NCI-H2196 treated with DMSO at 0.1 percent for 48 hours (cell line): Measurements from ENCODE around the gene CTDP1.

Source experiments
- DNase-seq: peaks from one replicate; lab custom pipeline; 2025; ENCODE audit not compliant: unreplicated experiment; lab: John Stamatoyannopoulos, UW

CTDP1 gene

GRCh38 chr18:79779700-79780190, 100.1 kb downstream of the CTDP1 start:
- no peak for DNase-seq

- no peak for DNase-seq
These were observed 100.9 kb downstream of the CTDP1 start for GRCh38 chr18:79780547-79780946.

GRCh38 chr18:79781331-79781941, 101.8 kb downstream of the CTDP1 start:
- DNase-seq, result no peak

DNA sequence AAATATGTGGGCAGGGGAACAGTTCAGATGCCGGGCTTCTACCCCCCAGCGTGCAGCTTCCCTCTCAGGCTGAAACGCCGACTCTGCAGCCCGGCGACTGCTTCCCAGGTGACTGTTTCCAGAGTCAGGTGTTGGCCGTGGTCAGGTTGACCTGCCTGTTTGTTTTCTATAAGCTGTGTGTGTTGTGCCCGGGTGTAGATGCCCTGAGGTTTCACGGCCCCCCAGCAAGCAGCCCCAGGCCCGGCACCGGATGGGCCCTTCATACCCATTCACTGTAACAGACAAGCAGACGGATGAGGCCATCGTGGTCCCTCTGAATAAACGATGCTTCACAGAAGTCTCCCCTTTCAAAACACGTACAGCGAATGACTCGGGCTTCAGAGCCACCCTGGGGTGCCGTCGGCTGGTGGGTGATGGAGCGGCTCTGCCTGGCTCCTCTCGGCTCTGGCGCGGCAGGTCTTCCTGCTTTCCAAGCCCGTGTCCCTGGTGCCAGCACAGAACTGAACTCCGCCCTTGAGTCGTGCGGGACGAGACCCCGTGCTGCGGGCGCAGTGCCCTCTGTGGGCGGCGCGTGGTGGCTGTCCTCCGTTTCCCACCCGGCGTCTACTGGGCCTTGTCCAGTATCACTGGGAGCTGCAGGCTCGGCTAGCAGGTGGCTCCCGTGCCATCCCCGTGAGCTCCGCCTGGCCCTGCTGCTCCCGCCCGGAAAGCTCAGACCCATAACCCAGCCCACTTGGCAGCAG, 103.1 kb downstream of the CTDP1 start:
- no peak for DNase-seq

- DNase-seq, result no peak
These were observed 104.7 kb downstream of the CTDP1 start for GRCh38 chr18:79784071-79784913.

GRCh38 chr18:79784965-79785770, 105.6 kb downstream of the CTDP1 start:
- no peak for DNase-seq

DNA sequence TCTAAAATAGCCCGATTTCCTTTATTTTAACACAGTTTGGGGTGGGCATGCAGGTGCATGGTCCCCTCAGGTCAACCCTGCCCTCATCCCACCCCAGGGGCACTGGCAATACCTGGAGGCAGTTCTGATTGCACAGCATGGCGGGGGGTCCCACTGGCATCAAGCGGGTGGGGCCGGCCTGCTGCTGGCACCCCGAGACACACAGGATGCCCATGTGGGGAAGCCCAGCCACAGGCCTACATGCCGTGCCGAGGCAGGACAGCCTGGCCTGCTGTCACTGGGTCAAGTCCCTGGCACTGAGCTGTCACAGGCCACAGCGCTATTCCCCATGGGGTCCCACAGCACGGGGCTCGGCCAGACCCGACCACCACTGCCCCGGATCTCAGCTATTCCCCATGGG, 106.2 kb downstream of the CTDP1 start:
- DNase-seq, result no peak

DNA sequence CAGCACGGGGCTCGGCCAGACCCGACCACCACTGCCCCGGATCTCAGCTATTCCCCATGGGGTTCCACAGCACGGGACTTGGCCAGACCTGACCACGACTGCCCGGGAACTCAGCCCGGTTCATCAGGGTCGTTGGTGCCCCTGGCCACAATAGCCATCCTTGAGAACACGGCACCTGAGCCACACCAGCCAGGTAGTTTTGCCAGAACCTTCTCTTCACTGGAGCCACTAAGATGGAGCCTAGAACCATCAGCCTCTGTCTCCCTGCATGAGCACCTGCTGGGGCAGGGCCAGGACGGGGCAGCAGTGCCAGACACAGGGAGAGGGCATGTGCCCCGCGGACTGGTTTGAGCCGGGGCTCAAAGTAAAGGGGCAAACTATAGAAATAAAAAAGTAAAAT, 106.7 kb downstream of the CTDP1 start:
- no peak for DNase-seq

DNA sequence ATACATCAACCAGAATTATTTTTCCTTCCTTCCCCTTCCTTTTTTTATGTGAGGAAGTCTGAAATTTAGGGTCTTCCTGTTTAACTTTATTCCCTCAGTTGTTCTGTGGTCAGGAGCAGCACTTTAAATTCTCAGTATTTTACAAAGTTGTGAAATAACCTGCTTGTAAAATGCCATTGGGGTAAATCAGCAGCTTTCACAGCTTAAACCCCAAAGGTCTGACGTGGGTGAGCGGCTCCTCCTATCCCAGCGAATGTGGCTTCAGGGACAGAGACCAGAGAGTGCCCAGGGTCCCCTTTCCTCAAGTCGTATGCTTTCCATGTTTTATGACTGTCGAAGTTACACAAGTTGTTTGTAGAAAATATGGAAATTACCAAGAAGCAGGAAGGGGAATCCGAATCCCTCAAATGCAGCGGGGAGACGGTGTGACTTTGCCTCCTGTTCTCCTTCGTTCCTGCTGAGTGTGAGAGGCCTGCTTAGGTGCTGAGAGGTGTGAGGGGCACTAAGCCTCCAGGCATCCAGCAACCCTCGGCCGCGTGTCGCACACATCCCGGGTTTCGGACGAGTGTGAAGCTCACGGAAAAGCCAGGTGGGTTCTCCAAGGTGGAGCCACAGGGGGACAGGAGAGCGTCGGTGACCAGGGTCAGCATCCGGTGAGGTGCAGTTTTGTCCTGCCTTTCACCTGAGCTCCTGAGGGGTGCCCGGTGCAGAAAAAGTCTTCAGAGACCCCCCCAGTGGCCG, 107.4 kb downstream of the CTDP1 start:
- DNase-seq, result no peak

- no peak for DNase-seq
These were observed 107.9 kb downstream of the CTDP1 start for GRCh38 chr18:79787527-79787864.

DNA sequence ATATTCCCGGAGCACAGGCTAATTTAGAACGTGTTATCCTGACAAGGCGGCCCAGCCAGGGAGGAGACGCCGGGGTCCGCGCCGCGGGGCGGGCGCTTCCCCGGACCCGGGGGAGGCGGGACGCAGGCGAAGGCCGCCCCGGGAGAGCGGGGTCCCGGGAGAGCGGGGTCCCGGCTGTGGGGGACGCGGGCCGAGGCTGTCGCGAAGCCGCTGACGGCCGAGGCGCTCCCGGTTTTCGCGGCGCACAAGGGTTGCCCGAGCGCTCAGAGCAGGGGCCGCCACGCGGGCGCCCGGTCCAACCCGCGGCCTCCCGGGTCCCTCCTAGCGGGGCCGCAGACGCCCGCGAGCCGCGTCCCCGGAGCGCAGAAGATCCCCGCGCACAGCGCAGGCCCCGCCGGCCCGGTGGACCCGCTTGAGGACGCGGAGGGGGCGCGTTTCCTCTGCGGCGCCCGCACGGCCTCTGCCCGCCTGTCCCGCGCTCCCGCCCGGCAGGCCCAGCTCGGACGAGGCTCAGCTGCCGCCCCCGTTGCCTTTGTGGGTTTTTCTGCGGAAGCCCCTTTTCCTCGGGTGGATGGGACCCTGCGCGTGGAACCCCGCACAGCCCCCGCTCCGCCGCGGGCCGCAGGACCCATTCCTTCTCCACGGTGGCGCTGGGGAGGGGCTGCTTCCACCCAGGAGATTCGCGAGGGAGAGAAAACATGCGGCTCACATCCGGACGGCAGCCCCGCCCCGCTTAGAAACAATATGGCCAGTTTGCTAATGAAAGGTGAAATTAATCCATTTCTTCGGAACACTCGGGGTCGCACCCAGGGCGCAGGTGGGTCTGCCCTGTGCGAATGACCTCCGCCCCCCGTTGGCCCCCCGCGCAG, 108.5 kb downstream of the CTDP1 start:
- no peak for DNase-seq

DNA sequence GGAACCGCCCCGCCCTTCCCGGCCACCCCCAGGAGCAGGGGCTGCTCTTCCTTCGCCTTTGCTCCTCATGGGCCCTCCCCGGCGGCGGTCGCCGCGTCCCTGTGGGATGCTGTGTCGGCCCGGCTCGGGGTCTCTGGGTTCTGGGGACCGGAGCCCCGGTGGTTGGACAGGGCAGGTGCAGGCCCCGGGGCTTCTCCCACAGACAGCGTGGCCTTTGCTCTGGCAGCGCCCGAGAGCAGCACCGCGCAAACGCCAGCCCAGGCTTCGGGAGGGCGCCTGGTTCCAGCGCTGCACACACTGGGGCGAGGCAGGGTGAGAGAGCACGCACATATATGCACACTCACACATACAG, 109.1 kb downstream of the CTDP1 start:
- DNase-seq, result no peak

- no peak for DNase-seq
These were observed 109.7 kb downstream of the CTDP1 start for GRCh38 chr18:79789091-79789891.

DNA sequence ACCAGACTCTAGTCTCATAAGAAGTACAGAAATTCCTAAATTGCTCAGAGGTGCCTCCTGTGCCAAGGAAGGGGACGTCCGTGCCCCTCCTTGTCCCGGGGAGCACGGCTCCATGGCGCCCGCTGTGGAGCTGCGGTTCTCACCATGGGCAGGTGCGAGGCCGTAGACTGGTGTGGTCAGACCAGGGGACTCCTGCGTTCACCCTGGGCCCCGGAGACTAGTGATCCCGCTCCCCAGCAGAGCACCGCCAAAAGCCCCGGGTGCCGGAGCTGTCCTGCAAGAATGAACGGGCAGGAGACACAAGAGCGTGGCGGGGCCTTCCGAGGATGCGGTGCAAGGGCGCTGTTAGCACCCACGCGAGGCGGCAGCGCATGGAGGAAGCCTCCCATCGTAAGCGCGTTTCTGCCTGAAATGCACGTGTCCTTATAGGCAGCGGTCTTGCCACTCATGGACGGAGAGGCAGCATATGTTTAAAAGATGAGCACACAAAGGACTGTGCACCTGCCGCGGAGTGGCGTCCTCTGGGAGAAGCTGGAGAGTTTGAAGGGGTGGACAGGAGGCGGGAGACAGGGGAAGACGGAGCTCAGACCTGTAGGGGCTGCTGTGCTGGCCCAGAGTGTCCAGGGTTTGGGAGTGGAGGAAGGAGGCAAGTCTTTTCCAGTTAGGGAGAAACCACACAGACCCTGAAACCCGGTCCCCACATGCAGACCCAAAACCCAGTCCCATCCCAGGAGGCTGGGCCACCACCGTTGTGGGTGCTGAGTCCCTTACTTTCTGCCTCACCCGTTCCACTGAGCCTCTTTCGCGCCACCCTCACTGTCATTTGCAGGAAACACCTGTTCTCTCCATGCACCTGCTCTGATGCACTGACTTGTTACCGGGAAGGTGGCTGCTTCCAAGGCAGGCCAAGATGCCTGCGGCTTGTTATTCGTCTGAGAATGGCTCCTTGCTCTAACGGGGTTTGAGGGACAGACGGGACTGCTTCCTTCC, 110.6 kb downstream of the CTDP1 start:
- DNase-seq, result no peak

DNA sequence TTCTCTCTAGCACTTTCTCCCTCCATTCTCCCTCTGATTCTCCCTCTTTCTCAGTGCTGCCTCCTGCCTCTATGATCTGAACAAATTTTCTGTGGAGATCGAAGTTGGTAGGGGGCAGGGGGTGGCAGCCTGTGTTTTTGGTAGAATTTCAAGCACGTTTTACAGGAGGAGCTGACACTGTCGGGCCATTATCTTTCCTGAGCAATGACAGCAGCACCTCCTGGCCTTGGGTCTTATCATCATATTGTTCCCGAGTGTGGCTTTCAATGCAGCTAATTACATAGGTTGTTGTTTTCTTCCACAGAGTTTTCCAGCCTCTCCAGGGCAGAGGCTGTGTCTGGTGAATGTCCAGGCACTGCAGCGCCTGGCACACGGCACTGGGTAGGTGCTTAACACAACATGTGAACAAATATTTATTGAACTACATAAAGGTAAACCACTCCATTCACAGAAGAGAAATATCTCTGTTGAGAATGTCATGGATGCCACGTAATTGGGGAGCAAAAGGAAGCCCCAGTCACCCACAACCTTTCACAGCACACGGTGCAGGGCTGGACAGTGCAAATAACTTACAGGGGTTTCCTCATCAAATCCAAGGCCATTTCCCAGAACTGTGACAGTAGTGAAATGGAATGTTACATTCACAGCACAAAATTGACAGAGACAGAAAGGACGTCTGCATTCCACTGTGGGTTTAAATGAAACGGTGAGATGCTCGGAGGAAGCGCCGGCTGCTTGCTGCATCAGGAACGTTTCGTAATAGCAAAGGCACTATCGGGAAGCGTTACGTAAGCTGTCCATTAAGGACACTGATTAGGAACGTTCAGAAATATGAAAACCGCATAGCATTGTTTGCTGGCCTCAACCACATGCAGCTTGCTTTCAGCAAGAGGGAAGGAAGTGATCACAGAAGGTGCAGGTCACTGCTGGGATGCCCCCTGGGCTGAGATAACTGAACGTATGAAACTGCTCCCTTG, 111.7 kb downstream of the CTDP1 start:
- no peak for DNase-seq
